ENCODE data around the gene EXT2.
A peak's percentile ranks its signal among the peaks of the same experiment; 100 is the strongest.

The EXT2 gene

GRCh38 chr11:44127130-44127529 lies 31.7 kb downstream of the EXT2 start:
- DNase-seq (ENCODE audit: low read depth): peak; percentile 78
- H3K4me3 ChIP-seq (ENCODE audit: low read depth, low read length): no peak overlapping the region
- no peak for TF ChIP-seq POLR2A (IDR thresholded peaks at IDR 0.05; ENCODE audit: extremely low read depth, insufficient read length)
- TF ChIP-seq CTCF (IDR thresholded peaks at IDR 0.05; ENCODE audit: low read depth, low read length): no peak
- TF ChIP-seq MYC (IDR thresholded peaks at IDR 0.05; ENCODE audit: low read depth, low read length): no peak
- TF ChIP-seq MAX (IDR thresholded peaks at IDR 0.05; ENCODE audit: low read depth, low read length): no peak

DNA sequence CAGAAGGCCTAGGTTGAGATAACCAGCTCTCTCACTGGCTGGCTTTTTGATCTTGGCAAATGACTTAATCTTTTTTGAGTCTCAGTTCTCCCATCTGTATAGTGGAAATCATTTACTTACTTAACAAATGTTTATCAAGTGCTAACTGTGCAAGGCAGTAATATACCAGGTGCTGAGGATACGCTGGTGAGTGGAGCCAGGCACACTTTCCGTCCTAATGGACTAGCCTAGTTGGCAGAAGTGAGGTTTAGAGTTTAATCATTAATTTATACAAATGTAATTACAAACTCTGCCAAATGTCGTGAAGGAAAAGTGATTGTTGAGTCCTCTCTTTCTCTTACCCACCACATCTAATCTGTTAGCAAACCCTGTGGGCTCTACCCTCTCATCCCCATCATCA lies 33.3 kb downstream of the EXT2 start:
- no peak for TF ChIP-seq CTCF (IDR thresholded peaks at IDR 0.05; ENCODE audit: low read depth, low read length)
- TF ChIP-seq MYC (IDR thresholded peaks at IDR 0.05; ENCODE audit: low read depth, low read length): no peak
- TF ChIP-seq POLR2A (IDR thresholded peaks at IDR 0.05; ENCODE audit: extremely low read depth, insufficient read length): no peak
- TF ChIP-seq MAX (IDR thresholded peaks at IDR 0.05; ENCODE audit: low read depth, low read length): no peak

DNA sequence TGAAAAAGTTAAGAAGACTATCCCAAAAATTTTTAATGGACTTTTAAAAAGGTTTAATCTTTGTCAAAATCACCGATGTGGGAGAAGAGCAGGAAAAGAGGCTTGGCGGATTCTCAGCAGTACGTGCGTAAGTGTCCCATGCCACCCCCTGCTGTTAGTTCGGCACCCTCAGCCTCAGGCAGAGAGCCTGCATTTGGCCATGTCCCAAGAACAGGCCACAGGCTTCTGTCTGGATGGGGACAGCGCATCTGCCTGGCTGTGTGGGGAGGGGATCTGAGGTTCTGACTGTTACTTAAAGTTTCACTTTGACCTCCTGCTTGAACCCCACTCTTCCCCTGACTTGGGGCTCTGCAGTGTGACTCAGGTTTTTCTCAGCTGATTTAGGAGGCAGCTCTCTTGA lies 35.3 kb downstream of the EXT2 start:
- DNase-seq (ENCODE audit: low read depth): no peak
- H3K4me3 ChIP-seq (ENCODE audit: low read depth, low read length): no peak overlapping the region
- TF ChIP-seq CTCF (IDR thresholded peaks at IDR 0.05; ENCODE audit: low read depth, low read length): no peak
- no peak for TF ChIP-seq MYC (IDR thresholded peaks at IDR 0.05; ENCODE audit: low read depth, low read length)
- TF ChIP-seq POLR2A (IDR thresholded peaks at IDR 0.05; ENCODE audit: extremely low read depth, insufficient read length): no peak
- no peak for TF ChIP-seq MAX (IDR thresholded peaks at IDR 0.05; ENCODE audit: low read depth, low read length)

More for the DNA sequence above, 33.3 kb downstream of the EXT2 start:
- no peak overlapping the region for H3K4me3 ChIP-seq (ENCODE audit: low read depth, low read length)
- no peak for DNase-seq (ENCODE audit: low read depth)

DNA sequence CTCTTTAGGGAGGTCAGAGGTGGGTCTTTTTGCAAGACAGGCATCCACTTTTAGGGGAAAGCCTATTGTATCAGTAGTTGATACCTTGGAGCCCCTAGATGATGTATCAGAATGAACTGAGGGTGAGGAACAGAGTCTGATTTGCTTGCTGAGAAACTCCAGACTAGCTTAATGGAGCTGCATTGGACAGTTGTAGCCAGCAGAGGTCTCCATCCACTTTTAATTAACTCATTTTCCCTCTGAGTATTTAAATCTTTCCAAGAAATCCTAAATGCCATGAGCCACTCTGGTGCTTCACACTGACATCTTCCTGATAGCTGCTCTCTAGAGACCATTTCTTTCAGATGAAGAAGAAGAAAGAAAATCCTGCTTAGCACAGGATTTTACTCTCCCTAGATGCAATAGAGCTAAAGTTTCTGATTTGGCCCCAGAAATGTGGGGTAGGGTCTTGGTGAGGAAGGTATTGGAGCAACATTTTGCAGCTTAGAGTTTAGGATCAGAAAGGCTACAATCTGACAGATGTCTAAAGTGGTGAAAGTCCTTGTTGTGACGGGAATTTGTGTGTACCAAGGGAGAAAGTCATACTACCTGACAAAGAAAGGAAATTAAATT lies 38.0 kb downstream of the EXT2 start:
- H3K4me3 ChIP-seq (ENCODE audit: low read depth, low read length): no peak overlapping the region
- TF ChIP-seq CTCF (IDR thresholded peaks at IDR 0.05; ENCODE audit: low read depth, low read length): peak; percentile 55
- TF ChIP-seq MAX (IDR thresholded peaks at IDR 0.05; ENCODE audit: low read depth, low read length): no peak
- DNase-seq (ENCODE audit: low read depth): peak; percentile 31

DNA sequence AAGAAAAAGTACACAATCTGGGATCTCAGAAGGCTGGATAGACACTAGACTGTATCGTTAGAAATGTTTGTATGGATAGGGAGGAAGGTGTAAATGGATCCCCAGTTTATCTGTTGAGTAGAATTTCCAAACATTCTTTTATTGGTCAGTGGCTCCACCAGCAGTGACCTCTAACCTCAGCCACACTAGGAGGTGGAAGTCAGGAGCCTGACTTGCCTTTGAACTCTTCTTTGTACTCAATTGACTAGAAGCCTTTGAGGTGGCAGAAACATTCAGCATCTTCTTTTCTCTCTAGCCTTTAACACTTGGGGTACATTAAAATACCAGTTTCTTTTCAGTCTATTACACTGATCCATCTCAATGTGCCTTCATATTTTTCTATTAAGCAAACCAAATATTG lies 39.1 kb downstream of the EXT2 start:
- no peak overlapping the region for H3K4me3 ChIP-seq (ENCODE audit: low read depth, low read length)
- no peak for DNase-seq (ENCODE audit: low read depth)
- TF ChIP-seq POLR2A (IDR thresholded peaks at IDR 0.05; ENCODE audit: extremely low read depth, insufficient read length): no peak
- TF ChIP-seq MAX (IDR thresholded peaks at IDR 0.05; ENCODE audit: low read depth, low read length): no peak
- TF ChIP-seq CTCF (IDR thresholded peaks at IDR 0.05; ENCODE audit: low read depth, low read length): no peak
- no peak for TF ChIP-seq MYC (IDR thresholded peaks at IDR 0.05; ENCODE audit: low read depth, low read length)

Measured in NB4 (cell line).